Chondrocyte (in vitro differentiated cells): ENCODE measurements around the gene SETD2. TPM values are rescaled to one million over a fixed set of nuclear protein-coding genes. Genes with fewer than 3 reads are reported as not detected.
A peak's percentile ranks its signal among the peaks of the same experiment; 100 is the strongest.

Experiments used
- DNase-seq: peaks from one replicate; pipeline ENCODE4 v3.0.0; 2021; ENCODE audit warnings: mixed read lengths, low spot score
- H3K27ac Mint-ChIP-seq: one replicate; pipeline ENCODE4 v1.8.0; 2021; ENCODE audit warnings: mild to moderate bottlenecking, moderate library complexity, mixed read lengths; ENCODE audit not compliant: unreplicated experiment
- H3K27me3 Mint-ChIP-seq: 2 replicates; pipeline ENCODE4 v1.8.0; 2021; ENCODE audit warnings: low read depth, mixed read lengths
- H3K36me3 Mint-ChIP-seq: 2 replicates; pipeline ENCODE4 v1.8.0; 2021; ENCODE audit warnings: low read depth, mixed read lengths
- H3K4me1 Mint-ChIP-seq: 2 replicates; pipeline ENCODE4 v1.8.0; 2021; ENCODE audit warnings: low read depth, mild to moderate bottlenecking, mixed read lengths
- H3K4me3 Mint-ChIP-seq: one replicate; pipeline ENCODE4 v1.8.0; 2021; ENCODE audit warnings: mild to moderate bottlenecking, moderate library complexity, mixed read lengths; ENCODE audit not compliant: unreplicated experiment
- H3K9me3 Mint-ChIP-seq: 2 replicates; pipeline ENCODE4 v1.8.0; 2021; ENCODE audit warnings: low read depth, mixed read lengths
- total RNA-seq: library from RNA; stranded (reverse); gene quantifications from 3 replicates; pipeline ENCODE4 v1.2.1, GENCODE V29; 2021
- TF ChIP-seq, protein P1 (sequence below): fragments of 200-600 bp; sonication (generic); IDR thresholded peaks from 2 replicates; pipeline ENCODE4 v1.5.0; 2021; ENCODE audit warnings: antibody characterized with exemption, mild to moderate bottlenecking, moderate library complexity

The SETD2 gene
- total RNA-seq, 1 donor from 2014 or later, result 37.3 TPM

- Mint-ChIP-seq H3K27me3 (no peaks in the 10 kb centered on the region), H3K4me3 (no peak overlapping the region), H3K9me3 (no peaks in the 10 kb centered on the region), H3K36me3 (peaks cover 20% of the 10 kb centered on the region), H3K27ac (peak overlapping the region; percentile 85), H3K4me1 (peaks cover 29% of the 10 kb centered on the region)
- TF ChIP-seq, protein P1, sequence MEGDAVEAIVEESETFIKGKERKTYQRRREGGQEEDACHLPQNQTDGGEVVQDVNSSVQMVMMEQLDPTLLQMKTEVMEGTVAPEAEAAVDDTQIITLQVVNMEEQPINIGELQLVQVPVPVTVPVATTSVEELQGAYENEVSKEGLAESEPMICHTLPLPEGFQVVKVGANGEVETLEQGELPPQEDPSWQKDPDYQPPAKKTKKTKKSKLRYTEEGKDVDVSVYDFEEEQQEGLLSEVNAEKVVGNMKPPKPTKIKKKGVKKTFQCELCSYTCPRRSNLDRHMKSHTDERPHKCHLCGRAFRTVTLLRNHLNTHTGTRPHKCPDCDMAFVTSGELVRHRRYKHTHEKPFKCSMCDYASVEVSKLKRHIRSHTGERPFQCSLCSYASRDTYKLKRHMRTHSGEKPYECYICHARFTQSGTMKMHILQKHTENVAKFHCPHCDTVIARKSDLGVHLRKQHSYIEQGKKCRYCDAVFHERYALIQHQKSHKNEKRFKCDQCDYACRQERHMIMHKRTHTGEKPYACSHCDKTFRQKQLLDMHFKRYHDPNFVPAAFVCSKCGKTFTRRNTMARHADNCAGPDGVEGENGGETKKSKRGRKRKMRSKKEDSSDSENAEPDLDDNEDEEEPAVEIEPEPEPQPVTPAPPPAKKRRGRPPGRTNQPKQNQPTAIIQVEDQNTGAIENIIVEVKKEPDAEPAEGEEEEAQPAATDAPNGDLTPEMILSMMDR, result no peak
- DNase-seq, result no peak
Observed at GRCh38 chr3:47016934-47017435, 146.9 kb downstream of the SETD2 start.

- no peaks in the 10 kb centered on the region for H3K9me3 Mint-ChIP-seq
- peaks cover 29% of the 10 kb centered on the region for H3K4me1 Mint-ChIP-seq
- TF ChIP-seq, protein P1, result no peak
- DNase-seq, result no peak
- peaks cover 20% of the 10 kb centered on the region for H3K36me3 Mint-ChIP-seq
- peak overlapping the region; percentile 85 for H3K27ac Mint-ChIP-seq
- no peak overlapping the region for H3K4me3 Mint-ChIP-seq
- H3K27me3 Mint-ChIP-seq, result no peaks in the 10 kb centered on the region
Observed at GRCh38 chr3:47016086-47016933, 147.6 kb downstream of the SETD2 start.

- Mint-ChIP-seq H3K4me1 (peaks cover 27% of the 10 kb centered on the region), H3K27me3 (no peaks in the 10 kb centered on the region), H3K9me3 (no peaks in the 10 kb centered on the region), H3K4me3 (no peak overlapping the region), H3K36me3 (peaks cover 20% of the 10 kb centered on the region), H3K27ac (no peak overlapping the region)
- TF ChIP-seq, protein P1, result no peak
- DNase-seq, result no peak
Observed at GRCh38 chr3:47015151-47015550, 148.8 kb downstream of the SETD2 start.

DNA sequence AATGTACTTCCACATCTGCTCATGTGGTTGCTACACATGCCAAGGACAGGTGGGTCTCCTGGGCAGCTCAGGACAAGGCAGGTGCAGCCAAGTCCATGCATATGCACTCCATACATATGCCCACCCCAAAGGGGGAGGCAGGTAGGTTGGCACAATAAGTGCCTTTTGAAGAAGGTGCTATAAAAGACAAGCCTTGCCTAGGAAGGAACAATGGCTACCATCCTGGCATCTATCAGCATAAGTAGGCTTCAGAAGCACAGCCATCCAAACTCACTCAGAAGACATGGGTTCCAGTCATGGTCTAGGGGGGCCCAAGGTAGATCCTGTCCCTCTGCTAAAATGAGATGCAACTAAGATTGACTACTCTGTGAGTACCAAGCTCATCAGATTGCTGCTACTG is 149.9 kb downstream of the SETD2 start:
- Mint-ChIP-seq H3K4me3 (no peak overlapping the region), H3K36me3 (peaks cover 17% of the 10 kb centered on the region), H3K27me3 (no peaks in the 10 kb centered on the region), H3K9me3 (no peaks in the 10 kb centered on the region), H3K27ac (no peak overlapping the region), H3K4me1 (peaks cover 34% of the 10 kb centered on the region)
- DNase-seq, result no peak
- TF ChIP-seq, protein P1, result no peak

DNA sequence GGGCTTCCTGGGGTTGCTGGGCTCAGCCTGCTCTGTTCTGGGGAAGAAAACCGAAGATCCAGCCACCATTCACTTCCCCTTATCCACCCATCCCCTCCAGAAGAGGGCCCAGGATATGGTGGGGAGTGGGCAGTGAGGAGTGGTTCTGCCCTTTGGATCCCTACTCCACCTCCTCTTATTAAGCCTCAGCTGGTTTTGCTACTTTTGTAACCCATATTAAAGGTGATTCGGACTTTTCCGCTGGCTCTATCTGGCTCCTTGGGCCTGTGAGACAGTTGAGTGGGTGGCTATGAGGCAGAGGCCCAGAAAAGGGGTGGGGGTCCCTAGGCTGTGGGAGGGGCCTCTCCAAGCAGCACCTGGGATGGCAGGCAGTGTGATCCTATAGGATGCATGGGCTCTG is 150.7 kb downstream of the SETD2 start:
- no peak for DNase-seq
- no peaks in the 10 kb centered on the region for H3K9me3 Mint-ChIP-seq
- H3K4me1 Mint-ChIP-seq, result peaks cover 29% of the 10 kb centered on the region
- H3K4me3 Mint-ChIP-seq, result no peak overlapping the region
- H3K36me3 Mint-ChIP-seq, result peaks cover 13% of the 10 kb centered on the region
- no peaks in the 10 kb centered on the region for H3K27me3 Mint-ChIP-seq
- H3K27ac Mint-ChIP-seq, result no peak overlapping the region
- TF ChIP-seq, protein P1, result no peak
